Stimulated activated CD4-positive, alpha-beta T cell treated with anti-CD3 and anti-CD28 coated beads, TNF-alpha, amount 100 ng/mL, for 48 hours (primary cell): Measurements from ENCODE around the gene C16orf74.
A peak's percentile ranks its signal among the peaks of the same experiment; 100 is the strongest.

Experiments used
- DNase-seq, 3 donors: peaks; one replicate each; pipeline ENCODE4 v3.0.0-alpha.2; 2020; ENCODE audit warnings: low read depth in 3 of 3

The C16orf74 gene

DNA sequence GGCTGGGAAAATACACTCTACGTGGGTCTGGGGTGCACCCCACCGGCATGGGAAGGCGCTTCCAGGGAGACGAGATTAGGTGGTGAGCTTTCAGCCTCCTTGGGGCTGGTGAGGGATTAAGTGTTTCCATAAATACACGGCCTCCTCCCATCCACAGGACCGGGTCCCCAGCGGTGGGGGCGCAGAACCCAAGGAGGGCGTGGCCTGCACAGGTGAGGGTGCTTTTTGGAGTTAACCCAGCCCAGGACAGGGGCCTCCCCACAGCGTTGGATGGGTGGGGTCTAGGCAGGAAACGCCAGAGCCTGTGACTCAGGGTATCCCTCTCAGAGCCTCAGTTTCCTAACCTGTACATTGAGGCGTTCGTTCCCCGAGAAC, 1.1 kb downstream of the C16orf74 start:
- no peak for DNase-seq

DNA sequence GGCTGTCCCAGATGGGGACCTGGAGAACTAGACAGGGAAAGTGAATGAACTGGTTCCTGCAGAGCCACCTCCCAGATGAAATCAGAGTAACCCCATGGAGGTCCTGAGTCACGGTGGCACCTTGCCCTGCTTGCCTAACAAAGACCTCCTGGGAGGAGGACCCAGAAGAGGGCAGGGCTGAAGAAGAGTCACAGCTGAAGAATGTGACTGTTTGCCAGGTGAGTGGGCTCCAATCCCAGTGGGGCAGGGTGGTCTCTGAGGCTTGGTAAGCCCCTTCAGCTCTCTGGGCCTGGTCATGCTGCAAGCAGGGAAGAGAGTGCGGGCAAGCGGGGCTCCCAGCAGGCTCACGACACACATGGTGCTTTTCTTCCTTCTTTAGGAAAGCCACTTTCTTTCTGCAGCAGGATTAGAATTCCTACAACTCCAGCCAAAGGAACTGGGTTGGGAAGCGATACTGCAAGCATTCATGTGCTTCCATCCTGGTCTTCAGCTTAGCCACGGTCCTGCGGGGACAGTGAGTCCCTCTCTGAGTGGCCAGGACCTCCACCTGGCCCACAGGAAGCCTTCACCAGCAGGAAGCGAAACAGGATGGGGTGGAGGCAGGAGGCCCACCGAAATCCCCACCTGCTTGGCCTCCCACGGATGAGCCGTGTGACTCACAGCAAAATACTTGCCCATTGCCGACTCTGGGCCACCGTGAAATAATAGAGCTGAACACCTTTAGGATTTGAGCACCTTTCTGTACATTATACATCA, 4.3 kb downstream of the C16orf74 start:
- no peak for DNase-seq

DNA sequence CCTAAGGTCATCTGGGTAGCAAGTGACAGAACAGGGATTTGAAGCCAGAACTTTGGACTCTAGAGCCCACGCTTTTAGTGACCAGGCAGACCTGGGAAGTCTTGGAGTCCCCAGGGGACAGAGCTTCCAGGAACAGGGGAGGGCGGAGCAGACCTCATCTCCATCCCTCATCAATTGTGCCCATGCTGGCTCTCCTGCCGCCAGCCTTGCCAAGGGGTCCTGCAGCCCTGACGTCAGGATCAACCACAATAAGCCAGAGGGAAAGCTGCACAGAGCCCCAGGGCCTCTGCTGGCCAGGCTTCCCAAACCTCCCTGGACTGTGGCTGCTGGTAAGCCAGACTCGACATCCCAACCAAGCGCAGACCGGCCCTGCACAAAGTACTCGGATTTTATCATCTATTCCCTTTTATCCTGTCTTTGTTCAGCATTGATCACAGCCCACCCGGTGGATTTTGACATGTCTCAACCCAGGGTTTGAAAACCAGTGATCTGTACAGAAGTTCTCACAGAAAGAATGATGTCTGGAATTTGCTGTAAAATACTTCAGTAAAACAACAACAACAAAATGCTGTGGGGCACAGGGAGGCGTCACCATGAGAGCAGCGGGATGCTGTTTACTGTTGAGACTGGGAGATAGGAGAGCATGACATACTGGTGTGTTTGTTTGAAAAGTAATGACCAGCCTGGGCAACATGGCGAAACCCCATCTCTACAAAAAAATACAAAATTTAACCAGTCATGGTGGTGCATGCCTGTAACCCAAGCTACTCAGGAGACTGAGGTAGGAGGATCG, 11.8 kb downstream of the C16orf74 start:
- DNase-seq = no peak

DNA sequence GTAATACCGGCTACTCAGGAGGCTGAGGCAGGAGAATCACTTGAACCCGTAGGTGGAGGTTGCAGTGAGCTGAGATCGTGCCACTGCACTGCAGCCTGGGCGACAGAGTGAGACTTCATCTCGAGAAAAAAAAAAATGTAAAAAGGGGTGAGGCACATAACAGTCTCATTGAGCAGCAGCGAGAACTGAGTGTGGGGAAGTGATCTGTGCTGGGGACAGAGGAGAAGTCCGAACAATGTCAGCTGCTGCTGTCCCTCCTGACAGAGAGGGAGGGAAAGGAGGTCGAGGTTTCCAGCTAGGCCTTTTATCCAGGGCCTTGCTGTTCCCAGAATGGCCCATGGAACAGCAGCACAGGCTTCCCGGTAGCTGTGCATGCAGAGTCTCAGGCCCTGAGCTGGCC, 14.0 kb downstream of the C16orf74 start:
- no peak for DNase-seq

DNA sequence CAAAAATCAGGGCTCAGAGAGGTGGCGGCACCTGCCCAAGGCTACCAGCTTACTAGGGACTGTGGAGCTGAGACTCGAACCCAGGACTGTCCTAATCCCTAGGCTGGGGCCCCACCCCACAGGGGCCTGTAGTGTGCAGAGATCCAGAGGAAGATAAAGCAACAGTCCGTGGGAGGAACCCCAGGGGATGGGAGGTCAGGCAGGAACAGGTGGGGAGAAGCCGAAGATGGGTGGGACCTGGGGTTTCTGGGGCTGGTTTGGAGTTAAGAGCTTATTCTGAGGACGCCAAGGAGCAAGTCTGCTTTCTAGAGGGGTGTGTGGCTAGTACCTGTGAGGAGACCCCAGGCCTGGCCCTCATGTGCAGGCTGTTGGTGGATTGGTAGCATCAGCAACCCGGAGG, 14.9 kb downstream of the C16orf74 start:
- no peak for DNase-seq

DNA sequence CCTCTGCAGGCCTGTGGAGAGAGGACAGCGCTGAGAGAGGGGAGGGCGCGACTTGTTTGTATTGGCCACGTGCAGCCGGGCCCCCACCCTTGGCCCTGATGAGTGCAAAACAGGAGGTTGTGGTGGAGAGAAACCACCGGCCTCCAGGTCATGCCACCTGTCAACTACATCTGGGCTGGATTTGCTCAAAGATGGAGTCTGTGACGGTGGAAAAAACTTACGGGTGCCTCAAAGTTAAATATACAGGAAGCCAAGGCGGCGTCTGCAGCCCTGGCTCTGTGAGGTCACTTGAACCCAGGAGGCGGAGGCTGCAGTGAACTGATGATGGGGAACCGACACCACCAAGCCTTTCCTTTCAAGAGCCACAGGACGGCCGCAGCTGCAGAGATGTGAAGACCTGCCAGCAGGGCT, 15.7 kb downstream of the C16orf74 start:
- DNase-seq = peak in 1 of 3 donors; percentile 8

DNA sequence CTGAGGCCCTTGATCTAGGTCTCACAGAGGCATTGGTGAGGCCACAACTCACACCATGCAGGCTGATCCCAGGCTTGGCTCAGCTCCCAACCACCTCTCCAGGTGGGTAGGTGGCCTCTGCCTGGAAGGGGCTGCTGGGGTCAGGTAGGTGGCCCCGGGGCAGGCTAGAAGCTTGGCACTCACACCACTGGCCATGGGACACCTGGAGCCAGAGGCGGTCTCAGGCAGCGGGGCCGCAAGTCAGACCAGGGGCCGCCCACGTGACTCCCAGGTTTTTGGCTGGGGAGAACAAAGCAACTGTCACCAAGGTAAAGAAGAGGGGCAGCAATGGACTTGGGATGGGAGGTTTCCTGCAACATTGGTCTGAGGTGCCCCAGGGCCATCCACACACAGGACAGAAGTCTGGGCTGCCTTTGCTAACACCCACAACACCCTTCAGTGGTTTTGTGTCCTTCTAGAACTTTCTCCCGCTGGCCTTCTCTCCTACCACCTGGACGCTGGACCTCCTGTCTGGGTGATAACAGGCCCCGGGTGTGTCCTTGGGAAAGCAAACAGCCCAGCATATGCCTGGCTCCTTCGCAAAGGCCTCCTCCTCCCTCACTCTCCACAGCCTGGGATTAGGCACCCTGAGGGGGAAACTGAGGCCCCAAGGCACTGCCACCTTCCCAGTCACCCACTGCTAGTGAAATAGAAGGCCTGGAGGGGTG, 16.4 kb downstream of the C16orf74 start:
- no peak for DNase-seq

DNA sequence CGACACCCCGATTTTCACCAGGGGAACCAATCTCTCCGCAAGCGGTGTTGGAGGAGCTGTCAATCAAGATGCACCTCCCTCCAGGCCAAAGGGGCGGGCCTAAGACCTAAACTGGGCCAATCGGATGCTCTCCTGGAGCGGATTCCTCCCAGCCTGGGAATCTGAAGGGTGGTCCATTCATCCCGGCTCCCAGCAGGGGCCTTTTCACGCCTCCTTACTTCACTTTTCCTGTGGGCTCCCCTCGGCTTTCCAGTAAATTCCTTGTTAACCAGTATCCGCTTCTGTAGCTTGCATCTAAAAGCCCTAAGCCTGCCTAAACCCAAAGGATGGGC, 17.1 kb downstream of the C16orf74 start:
- DNase-seq = no peak

DNA sequence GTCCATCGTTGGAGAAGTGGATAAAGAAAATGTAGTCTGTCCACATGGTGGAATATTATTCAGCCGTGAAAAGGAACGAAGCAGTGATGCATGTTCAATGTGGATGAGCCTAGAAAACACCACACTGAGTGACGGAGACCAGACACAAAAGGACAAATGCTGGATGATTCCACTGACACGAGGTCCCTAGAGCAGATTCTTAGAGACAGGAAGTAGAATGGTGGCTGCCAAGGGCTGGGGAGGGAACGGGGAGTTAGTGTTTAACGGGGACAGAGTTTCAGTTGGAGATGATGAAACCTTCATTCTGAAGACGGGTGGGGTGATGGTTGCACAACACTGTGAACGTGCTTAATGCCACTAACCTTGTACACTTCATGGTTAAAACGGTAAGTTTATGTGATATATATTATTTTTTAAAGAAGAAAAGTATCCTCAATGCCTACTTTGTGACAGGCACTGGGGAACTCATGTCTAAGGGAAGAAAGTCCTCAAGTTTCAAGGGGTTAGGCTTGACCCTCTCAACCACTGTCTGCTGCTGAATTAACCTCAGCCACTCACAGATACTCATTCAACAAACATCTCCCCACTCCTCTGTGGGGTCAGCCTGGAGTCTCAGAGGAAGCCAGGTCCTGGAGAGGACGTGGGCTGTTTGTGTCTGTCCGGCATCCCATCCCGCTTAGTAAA, 17.6 kb downstream of the C16orf74 start:
- no peak for DNase-seq

DNA sequence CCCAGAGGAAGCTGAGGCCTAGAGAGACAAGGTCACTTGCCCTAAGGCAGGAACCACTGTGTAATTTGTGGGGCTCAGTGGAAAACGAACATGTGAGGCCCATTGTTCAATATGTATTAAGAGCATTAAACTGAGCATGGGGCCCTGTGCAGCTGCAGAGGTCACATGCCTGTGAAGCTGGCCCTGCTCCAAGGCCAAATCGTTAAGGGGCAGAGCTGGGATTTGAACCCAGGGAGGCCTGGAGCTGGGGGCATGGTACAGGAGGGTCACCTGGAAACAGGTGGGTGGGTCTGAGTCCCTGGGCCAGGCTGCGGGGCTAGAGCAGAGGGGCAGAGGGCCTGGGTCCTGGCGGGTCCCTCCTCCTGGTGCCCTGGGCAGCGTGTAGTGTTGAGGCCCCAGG, 19.7 kb downstream of the C16orf74 start:
- no peak for DNase-seq

DNA sequence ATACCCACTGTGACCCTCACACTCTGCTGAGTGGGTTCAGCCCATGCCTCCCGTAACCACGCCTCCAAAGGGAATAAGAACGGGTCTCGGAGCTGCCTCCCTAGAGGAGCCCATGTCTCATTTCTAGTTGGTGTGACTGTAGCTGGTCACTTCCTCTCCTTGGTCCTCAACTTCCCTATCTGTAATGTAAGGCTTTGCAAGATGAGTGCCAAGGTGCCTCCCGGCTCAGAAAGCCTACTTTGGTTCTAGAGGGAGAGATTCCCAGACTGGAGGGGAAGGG, 20.8 kb downstream of the C16orf74 start:
- DNase-seq = no peak

DNA sequence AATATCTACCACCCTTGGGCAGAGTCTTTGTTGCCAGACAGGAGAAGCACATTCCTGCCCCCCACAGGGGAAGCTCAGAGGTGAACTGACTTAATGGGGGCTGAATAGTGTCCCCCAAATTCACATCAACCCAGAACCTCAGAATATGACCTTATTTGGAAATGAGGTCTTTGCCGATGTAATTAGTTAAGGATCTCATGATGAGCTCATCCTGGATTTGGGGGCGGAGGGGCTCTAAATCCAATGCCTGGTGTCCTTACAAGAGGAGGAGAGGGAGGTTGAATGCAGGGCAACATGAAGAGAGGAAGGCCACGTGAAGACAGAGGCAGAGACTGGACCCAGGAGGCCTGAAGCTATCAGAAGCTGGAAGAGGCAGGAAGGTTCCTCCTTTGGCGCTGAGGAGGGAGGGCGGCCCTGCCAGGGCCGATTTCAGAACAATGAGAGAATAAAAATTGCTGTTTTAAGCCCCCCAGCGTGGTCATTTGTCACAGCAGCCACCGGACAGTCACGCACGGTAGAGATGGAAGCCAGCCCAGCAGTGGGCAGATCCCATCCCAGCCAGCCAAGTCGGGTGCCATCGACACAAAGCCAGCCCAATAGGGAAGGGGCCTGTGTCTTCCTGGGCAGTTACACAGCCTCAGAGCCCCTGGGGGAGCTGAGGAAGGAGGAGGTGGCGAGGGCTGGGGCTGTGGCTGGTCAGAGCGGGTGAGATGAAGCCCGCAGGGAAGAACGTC, 21.3 kb downstream of the C16orf74 start:
- no peak for DNase-seq

DNA sequence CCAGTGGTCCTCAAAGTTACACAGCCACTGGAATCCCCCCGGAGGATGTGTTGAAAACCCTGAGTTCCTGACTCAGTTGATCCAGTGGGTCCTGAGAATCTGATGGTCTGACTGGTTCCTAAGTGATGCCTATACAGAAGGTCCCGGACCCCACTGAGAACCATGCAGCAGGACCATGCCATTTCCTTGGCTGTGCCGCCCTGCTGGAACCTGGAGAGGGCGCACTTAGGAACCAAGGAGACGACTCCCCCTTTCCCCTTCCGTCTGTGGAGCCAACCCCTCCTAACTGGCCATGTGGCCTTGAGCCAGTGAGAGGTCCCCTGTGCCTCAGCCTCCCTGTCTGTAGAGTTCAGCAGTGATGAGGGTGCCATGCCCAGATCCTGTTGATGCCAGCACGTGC, 22.0 kb downstream of the C16orf74 start:
- no peak for DNase-seq

DNA sequence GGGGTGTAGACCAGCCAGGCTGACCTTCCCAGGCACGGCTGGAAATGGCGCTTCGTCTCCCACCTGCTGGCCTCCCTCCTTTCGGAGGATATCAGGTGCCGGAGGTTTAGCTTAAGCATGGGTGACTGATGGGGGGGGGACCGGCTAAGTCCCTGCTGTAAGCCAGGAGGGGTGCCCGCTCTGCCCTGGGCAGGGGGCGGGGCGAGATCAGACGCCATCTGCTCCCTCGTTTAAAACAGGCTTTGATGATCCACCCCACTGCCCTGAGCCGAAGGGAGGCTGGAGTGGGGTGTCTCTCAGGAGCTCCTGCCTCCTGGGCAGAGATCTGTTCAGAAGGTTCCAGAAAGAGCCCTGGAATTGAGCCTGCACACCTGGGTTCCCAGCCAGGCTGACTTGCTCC, 26.0 kb downstream of the C16orf74 start:
- no peak for DNase-seq

DNA sequence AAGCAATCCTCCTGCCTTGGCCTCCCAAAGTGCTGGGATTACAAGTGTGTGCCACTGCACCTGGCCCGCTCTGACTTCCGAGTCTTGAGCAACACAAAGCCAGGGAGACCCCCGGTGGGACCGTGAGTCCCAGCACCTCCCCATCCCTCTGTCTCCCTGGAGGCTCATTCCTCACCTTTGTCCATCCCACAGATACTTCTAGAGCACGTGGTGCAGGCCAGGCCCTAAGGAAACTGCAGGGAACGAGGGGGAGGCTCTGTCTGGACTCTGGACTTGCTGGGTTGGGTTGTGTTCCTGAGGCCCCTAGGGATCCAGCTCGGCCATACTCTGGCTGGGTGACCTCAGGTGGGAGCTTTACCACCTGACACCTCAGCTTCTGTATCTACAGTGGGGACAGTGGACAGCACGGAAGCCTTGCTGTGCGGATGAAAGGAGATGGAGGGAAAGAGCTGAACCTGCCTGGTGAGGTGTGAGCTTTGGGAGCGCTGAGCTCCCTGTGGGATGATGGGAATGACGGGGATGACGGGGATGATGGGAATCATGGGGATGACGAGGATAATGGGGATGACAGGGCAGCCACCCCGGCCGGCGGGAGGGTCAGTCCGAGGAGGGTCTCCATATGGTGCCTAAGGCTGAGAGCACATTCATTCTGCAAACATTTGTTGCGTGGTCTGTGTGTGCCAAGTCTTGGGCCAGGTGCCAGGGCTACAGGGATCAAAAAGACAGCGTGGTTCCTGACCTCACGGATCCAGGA, 26.6 kb downstream of the C16orf74 start:
- no peak for DNase-seq

DNA sequence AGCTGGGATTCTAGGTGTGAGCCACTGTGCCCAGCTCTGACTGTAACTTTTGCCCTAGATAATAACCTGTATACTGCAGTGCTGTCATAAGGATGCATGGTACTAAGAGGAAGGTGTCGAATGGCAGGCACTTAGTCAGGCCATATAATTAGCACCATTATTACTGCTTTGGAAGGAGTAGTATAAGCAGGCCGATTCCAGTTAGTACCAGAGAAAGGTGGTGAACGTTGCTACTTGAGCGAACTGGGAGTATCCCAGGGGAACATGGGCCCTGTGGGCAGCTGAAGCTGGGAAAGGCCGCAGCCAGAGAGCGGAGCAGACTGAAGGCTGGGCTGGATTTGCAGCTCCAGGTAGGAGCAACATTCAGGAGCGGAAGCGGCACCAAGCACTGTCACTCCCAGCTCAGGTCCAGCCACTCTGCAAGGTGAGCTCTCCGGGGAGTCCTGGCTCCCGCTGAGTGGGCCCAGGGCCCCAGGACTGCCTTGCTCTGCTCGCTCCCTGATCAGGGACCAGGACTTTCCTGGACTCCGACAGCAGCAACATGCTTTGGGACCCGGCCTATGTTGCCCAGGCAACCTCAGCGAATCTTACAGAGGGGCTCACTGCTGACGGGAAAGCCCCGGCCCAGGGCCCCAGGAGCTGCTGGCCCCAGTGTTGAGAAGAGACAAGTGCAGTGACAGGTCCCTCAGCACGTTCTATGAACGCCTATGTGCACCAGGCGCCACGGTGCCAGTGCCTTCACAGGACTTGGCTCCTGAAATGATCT, 28.6 kb downstream of the C16orf74 start:
- DNase-seq = no peak

DNA sequence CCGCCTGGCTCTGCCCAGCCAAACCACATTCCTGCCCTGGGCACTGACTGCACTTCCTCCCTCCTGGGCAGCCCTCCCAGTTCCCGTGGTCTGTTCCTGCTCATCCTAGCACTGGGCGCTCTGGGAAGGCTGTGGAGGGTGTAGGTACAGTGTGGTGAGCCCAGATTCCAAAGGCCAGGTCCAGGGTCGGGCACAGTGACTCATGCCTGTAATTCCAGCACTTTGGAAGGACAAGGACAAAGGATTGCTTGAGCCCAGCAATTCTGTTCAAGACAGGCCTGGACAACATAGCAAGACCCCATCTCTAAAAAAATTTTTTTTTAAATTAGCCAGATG, 30.6 kb downstream of the C16orf74 start:
- DNase-seq = no peak

DNA sequence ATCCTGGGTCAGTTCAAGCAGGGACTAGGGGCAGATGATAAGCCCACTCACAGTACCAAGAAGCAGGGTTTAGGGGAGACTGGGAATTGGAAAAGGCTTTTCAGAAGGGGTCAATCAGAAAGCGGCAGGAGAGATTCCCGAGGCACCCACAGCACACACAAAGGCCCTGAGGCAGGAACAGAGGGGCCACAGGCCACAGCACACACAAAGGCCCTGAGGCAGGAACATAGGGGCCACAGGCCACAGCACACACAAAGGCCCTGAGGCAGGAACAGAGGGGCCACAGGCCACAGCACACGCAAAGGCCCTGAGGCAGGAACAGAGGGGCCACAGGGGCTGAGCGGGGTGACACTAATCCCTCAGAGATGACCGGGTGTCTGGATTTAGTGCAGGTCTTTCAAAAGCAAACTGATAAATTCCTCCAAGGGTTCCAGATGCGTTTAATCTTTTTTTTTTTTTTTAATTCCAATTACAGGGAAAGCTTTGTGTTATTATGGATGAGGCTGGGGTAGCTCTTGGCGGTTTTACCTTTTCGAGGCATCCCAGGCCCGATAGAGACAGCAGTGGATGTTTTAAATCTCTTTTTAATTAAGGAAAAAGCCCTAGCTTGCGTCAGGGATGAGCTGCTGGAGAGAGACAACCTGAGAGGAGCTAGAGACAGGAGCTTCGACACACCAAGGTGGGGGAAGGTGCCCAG, 31.1 kb downstream of the C16orf74 start:
- no peak for DNase-seq

DNA sequence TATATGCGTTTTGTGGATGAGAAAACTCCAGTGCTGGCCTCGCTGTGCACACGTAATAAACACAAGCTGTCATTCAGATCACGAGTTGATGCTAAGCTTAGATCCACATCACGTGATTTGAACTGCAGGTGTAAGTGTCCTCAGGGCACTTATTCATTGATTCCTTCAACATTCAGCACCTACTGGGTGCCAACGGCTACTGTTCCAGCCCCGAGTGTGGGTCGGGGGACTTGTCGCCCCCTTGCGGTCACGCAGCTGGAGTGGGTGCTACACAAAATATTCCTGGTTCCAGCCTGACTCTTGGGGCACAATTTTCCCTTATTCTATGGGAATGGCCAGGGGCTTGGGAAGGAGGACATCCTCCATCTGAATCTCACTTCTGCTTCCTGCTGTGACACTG, 32.2 kb downstream of the C16orf74 start:
- no peak for DNase-seq

DNA sequence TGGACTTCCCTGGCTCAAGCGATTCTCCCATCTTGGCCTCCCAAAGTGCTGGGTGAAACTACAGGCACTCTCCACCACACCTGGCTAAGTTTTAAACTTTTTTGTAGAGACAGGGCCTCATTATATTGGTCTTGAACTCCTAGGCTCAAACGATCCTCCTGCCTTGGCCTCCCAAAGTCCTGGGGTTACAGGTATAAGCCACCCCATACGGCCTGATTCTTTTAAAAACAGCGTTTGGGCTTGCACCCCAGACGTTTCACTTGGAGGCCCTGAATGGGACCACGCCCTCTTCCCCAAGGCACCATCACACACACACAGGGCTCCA, 32.8 kb downstream of the C16orf74 start:
- no peak for DNase-seq
